BJ (cell line): ENCODE measurements around the gene RFX2. TPM values are rescaled to one million over a fixed set of nuclear protein-coding genes. Genes with fewer than 3 reads are reported as not detected.

ENCODE experiments used
- CTCF ChIA-PET: fragments of 350-600 bp; formaldehyde crosslinking; extraction: SDS; loops from one replicate; lab custom pipeline; 2021; ENCODE audit warnings: antibody characterized with exemption, inconsistent platforms; lab: Yijun Ruan, JAX
- POLR2A ChIA-PET: fragments of 300-600 bp; sonication (Branson Sonifier 250); formaldehyde crosslinking; extraction: SDS; loops from one replicate; lab custom pipeline; 2021; ENCODE audit warnings: antibody characterized with exemption; lab: Charles Lee
- DNase-seq: peaks from one replicate; pipeline ENCODE4 v3.0.0-alpha.2; 2011; ENCODE audit warnings: low read depth
- H3K27me3 ChIP-seq: 2 replicates; pipeline ENCODE4 v1.6.0; 2011; ENCODE audit warnings: low read length; ENCODE audit not compliant: control insufficient read depth, insufficient read depth
- H3K36me3 ChIP-seq: 2 replicates; pipeline ENCODE4 v1.5.1; 2011; ENCODE audit warnings: low read length; ENCODE audit not compliant: control insufficient read depth, insufficient read depth
- H3K4me3 ChIP-seq: 2 replicates; pipeline ENCODE4 v1.5.1; 2011; ENCODE audit warnings: low read depth, mild to moderate bottlenecking, control low read depth, low read length
- polyA minus RNA-seq: library from RNA; depleted of rRNA, polyadenylated mRNA; stranded (reverse); fragments of >200 nt; gene quantifications from 2 replicates; pipeline ENCODE4 v1.2.3, GENCODE V29; 2011; rRNA and poly(A)+ RNA removed
- polyA plus RNA-seq: library from polyadenylated mRNA; depleted of rRNA; stranded (reverse); fragments of >200 nt; gene quantifications from 2 replicates; pipeline ENCODE4 v1.2.3, GENCODE V29; 2011; rRNA removed
- TF ChIP-seq, protein P1 (sequence below): IDR thresholded peaks from 2 replicates; pipeline ENCODE4 v1.5.1; 2011; ENCODE audit warnings: low read depth, mild to moderate bottlenecking, control low read depth, inconsistent platforms, low read length, moderate library complexity; ENCODE audit not compliant: insufficient read depth

The RFX2 gene
- 4.9 and 5.7 TPM in 2 replicates for polyA plus RNA-seq
- polyA minus RNA-seq, result 9.2 and 10.4 TPM in 2 replicates

- no peaks in the 10 kb centered on the region for H3K36me3 ChIP-seq
- H3K4me3 ChIP-seq, result peak within 1 kb of the TSS; percentile 68
- ChIA-PET CTCF (interaction anchor here (1.1 to 2.8 kb wide), 5 partner anchors 10 to 63 kb away, joined by 3 to 15 read pairs (median 4); no protein-coding TSS in a partner anchor), POLR2A (no interaction called here)
- no peaks in the 10 kb centered on the region for H3K27me3 ChIP-seq
- peak; percentile 88 for DNase-seq
- TF ChIP-seq, protein P1, sequence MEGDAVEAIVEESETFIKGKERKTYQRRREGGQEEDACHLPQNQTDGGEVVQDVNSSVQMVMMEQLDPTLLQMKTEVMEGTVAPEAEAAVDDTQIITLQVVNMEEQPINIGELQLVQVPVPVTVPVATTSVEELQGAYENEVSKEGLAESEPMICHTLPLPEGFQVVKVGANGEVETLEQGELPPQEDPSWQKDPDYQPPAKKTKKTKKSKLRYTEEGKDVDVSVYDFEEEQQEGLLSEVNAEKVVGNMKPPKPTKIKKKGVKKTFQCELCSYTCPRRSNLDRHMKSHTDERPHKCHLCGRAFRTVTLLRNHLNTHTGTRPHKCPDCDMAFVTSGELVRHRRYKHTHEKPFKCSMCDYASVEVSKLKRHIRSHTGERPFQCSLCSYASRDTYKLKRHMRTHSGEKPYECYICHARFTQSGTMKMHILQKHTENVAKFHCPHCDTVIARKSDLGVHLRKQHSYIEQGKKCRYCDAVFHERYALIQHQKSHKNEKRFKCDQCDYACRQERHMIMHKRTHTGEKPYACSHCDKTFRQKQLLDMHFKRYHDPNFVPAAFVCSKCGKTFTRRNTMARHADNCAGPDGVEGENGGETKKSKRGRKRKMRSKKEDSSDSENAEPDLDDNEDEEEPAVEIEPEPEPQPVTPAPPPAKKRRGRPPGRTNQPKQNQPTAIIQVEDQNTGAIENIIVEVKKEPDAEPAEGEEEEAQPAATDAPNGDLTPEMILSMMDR, result no peak
Observed at GRCh38 chr19:6110360-6110977, at the start of gene RFX2. TSS of gene RFX2 (minus strand) at chr19:6110500. CDS start at chr19:6047496, 63,004 bp downstream.

DNA sequence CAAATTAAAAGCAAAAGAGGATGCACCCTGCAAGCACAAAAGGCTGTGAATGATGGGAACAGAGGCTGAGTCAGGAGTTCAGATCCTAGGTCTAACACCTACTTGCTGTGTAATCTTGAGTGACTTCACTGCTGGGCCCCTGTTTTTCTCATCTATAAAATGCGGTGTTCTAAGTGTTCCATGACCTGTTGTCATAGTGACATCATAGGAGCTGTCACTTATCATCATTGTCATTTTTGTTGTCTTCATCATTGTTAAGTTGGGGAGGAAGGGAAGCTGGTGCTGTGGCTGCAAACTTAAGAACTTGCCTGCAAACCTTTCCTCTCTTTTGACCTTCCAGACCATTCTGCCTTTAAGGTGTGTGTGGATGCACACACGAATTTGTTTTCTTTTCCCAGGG lies 45.7 kb upstream of the RFX2 start:
- Histone ChIP-seq H3K27me3 (no peaks in the 10 kb centered on the region), H3K4me3 (no peak overlapping the region), H3K36me3 (no peaks in the 10 kb centered on the region)
- TF ChIP-seq, protein P1, result no peak
- CTCF ChIA-PET, result interaction anchor here (0.6 kb wide), 1 partner anchor 111 kb away, joined by 5 read pairs; no protein-coding TSS in a partner anchor
- DNase-seq, result no peak
- POLR2A ChIA-PET, result no interaction called here

DNA sequence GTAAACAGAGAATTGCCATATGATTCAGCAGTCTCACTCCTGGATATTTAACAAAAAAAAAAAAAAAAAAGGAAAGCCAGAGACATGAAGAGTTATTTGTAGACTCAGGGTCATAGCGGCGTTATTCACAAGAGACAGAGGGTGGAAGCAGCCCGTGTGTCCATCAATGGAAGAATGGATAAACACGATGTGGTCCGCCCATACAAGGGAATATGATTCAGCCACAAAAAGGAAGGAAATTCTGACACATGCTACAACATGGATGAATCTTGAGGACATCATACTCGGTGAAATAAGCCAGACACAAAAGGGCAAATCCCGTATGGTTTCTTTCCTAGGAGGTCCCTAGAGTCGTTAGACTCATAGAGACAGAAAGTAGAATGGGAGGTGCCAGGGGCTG lies 40.0 kb upstream of the RFX2 start:
- no peaks in the 10 kb centered on the region for H3K27me3 ChIP-seq
- ChIA-PET POLR2A (no interaction called here), CTCF (no interaction called here)
- TF ChIP-seq, protein P1, result no peak
- no peaks in the 10 kb centered on the region for H3K36me3 ChIP-seq
- no peak for DNase-seq
- H3K4me3 ChIP-seq, result no peak overlapping the region

- CTCF ChIA-PET, result interaction anchor here (1.0 to 1.4 kb wide), 2 partner anchors 12 to 92 kb away, joined by 3 read pairs; no protein-coding TSS in a partner anchor
- no peaks in the 10 kb centered on the region for H3K36me3 ChIP-seq
Observed at GRCh38 chr19:6141217-6141616, 30.9 kb upstream of the RFX2 start.

GRCh38 chr19:6138511-6138910 lies 28.2 kb upstream of the RFX2 start:
- no peak for DNase-seq
- CTCF ChIA-PET, result interaction anchor here (4.4 kb wide), 1 partner anchor 13 kb away, joined by 22 read pairs; no protein-coding TSS in a partner anchor
- no peaks in the 10 kb centered on the region for H3K36me3 ChIP-seq
- H3K27me3 ChIP-seq, result no peaks in the 10 kb centered on the region
- TF ChIP-seq, protein P1, result no peak
- POLR2A ChIA-PET, result no interaction called here
- no peak overlapping the region for H3K4me3 ChIP-seq

More at GRCh38 chr19:6141217-6141616, 30.9 kb upstream of the RFX2 start:
- TF ChIP-seq, protein P1, result no peak
- DNase-seq, result no peak
- POLR2A ChIA-PET, result no interaction called here
- no peak overlapping the region for H3K4me3 ChIP-seq
- H3K27me3 ChIP-seq, result no peaks in the 10 kb centered on the region
